ENCODE measurements around the gene MOB3B. TPM values are rescaled to one million over a fixed set of nuclear protein-coding genes. Genes with fewer than 3 reads are reported as not detected.

Gene MOB3B
- total and polyA plus RNA-seq, 2 of the 13 experiments (the other 11 are each of a cell fraction or from before 2014, with no cell fraction given), result 0.03 to 0.09 TPM

- TF ChIP-seq ZBTB8A (CRISPR knock-in tag; IDR thresholded peaks at IDR 0.05; ENCODE audit: borderline replicate concordance, low read depth), result no peak
- no peak for TF ChIP-seq SRSF4 (IDR thresholded peaks at IDR 0.05; ENCODE audit: low read depth, low read length, poor library complexity, severe bottlenecking)
Measured at GRCh38 chr9:27432308-27432707, 97.3 kb downstream of the MOB3B start (continued).

GRCh38 chr9:27431543-27432147 is 98.0 kb downstream of the MOB3B start:
- in situ Hi-C loops (cut with HindIII; ENCODE audit: extremely low pct_ligation_motif_present, low pct_unique_long_range_greater_than_20kb) (no loop called here), intact Hi-C loops (cut with micrococcal nuclease; ENCODE audit: unreplicated experiment) (no loop called here)
- no peak overlapping the region for H3K9ac ChIP-seq (ENCODE audit: insufficient read depth, low read depth, low read length)
- CTCF ChIA-PET (ENCODE audit: low intra/inter-chr PET ratio, low total read pairs), result no interaction called here
- POLR2A ChIA-PET, result no interaction called here
- H3K36me3 ChIP-seq (replicated peaks in 1 of 2; ENCODE audit: control insufficient read depth in 1 of 2, insufficient read depth in 2 of 2, low read length in 2 of 2), result no peaks in the 10 kb centered on the region
- ATAC-seq, result no peak
- H3K27me3 ChIP-seq (ENCODE audit: control insufficient read depth in 1 of 2, insufficient read depth in 2 of 2, low read length in 2 of 2), result peaks cover 0 to 21% of the 10 kb centered on the region in 2 experiments; a peak in 2 of 5 replicates
- H3K79me2 ChIP-seq (ENCODE audit: insufficient read depth, low read length), result no peaks in the 10 kb centered on the region
- BruUV-seq (replicated peaks), result no TSS peak
- H3K4me2 ChIP-seq (ENCODE audit: low read depth, low read length), result no peak overlapping the region
- no peak overlapping the region for H2AFZ ChIP-seq (ENCODE audit: low read length)
- DNase-seq (ENCODE audit: low spot score), result no peak
- H3K9me3 ChIP-seq (ENCODE audit: low read length), result no peaks in the 10 kb centered on the region
- FAIRE-seq, result no peak
- peaks cover 9% of the 10 kb centered on the region for H3K4me1 ChIP-seq (ENCODE audit: insufficient read depth, low read length)
- TF ChIP-seq ZFP91 (CRISPR knock-in tag; IDR thresholded peaks at IDR 0.05; ENCODE audit: borderline replicate concordance) (no peak), ZNF790 (CRISPR knock-in tag; IDR thresholded peaks at IDR 0.05; ENCODE audit: borderline replicate concordance) (no peak), SAP130 (CRISPR knock-in tag; IDR thresholded peaks at IDR 0.05; ENCODE audit: low read depth) (no peak), SIX4 (CRISPR knock-in tag; IDR thresholded peaks at IDR 0.05) (no peak), JUNB (CRISPR knock-in tag; IDR thresholded peaks at IDR 0.05; ENCODE audit: borderline replicate concordance) (no peak), FOXK1 (CRISPR knock-in tag; IDR thresholded peaks at IDR 0.05; ENCODE audit: borderline replicate concordance, low read depth) (no peak), HNF1A (IDR thresholded peaks at IDR 0.05; ENCODE audit: low read depth) (no peak), HNF1A (CRISPR knock-in tag; IDR thresholded peaks at IDR 0.05; ENCODE audit: borderline replicate concordance) (no peak), ZNF205 (CRISPR knock-in tag; IDR thresholded peaks at IDR 0.05) (no peak), CENPT (CRISPR knock-in tag; IDR thresholded peaks at IDR 0.05; ENCODE audit: low read depth) (no peak), ZNF580 (CRISPR knock-in tag; IDR thresholded peaks at IDR 0.05; ENCODE audit: borderline replicate concordance, low read depth) (no peak), ZNF782 (CRISPR knock-in tag; IDR thresholded peaks at IDR 0.05; ENCODE audit: borderline replicate concordance) (no peak)
- no peaks in the 10 kb centered on the region for H4K20me1 ChIP-seq (ENCODE audit: insufficient read depth, low read length)
- H3K4me3 ChIP-seq (replicated peaks in 1 of 3; ENCODE audit: insufficient read depth in 1 of 3, low read depth in 2 of 3, low read length in 3 of 3), result no peak overlapping the region
- H3K27ac ChIP-seq (ENCODE audit: extremely low read length, insufficient read depth, low read length), result no peak overlapping the region
- WGBS (ENCODE audit: low lambda C conversion rate), result 2% methylated on average over 2 of the region's 2 CpGs

Data from HepG2 (cell line).